ENCODE data around the gene CPEB4. TPM values are rescaled to one million over a fixed set of nuclear protein-coding genes. Genes with fewer than 3 reads are reported as not detected.

Gene CPEB4
- total and polyA plus RNA-seq, 8 donors = 3.5 to 115 (median 31.7) TPM

DNA sequence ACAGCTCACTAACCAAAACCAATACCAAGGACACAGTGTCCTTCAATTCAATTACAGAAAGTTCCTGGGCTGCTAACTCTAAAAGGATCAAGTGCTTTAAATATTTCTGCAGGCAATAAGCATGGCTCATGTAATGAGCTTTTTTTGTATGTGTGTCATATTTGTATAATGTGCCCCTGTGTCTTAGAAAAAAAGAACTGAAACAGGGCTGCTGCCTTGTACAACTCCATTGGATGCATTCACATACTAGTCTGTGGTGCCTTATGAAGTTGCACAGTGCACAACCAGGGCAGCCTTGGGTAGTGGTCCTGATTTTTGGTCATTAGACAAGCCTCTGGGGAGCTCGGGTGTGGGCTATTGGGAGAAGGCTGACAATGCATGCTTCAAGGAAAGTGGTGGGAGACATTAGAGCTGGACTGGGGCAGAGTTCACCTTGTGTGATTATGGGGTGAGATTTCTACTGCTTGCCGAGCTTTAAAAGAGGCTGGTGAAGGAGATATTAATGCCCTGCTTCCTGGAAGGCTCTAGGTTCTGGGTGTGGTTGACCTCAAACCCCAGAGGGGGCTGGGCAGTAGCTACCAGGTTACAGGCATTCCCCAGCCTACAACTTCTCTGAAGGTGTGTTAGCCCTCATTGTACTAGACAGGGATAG, 3.6 kb upstream of the CPEB4 start:
- H3K27me3 ChIP-seq = no peaks in the 10 kb centered on the region
- H3K9me3 ChIP-seq = no peaks in the 10 kb centered on the region
- H3K27ac ChIP-seq = peak overlapping the region; percentile 63 to 94 (median 90)
- H3K4me1 ChIP-seq = peaks cover 21 to 48% (median 34%) of the 10 kb centered on the region in 4 donors
- peak; percentile 71 to 79 for DNase-seq
- intact Hi-C loops (cut with DNase I; ENCODE audit: low total_unique reads) = no loop called here
- TF ChIP-seq POLR2AphosphoS5 (IDR thresholded peaks at IDR 0.05) (peak in 2 of 3 donors; percentile 58 to 63), EP300 (IDR thresholded peaks at IDR 0.05) (no peak)
- WGBS, 5 donors = 28 to 40% (median 36%) methylated on average over 2 of the region's 2 CpGs
- H3K36me3 ChIP-seq = no peaks in the 10 kb centered on the region
- no peak overlapping the region for H3K4me3 ChIP-seq

- 75 to 89% (median 78%) methylated on average over 1 of the region's 1 CpG for WGBS, 5 donors
- H3K36me3 ChIP-seq = no peaks in the 10 kb centered on the region
- peak overlapping the region; percentile 56 to 94 (median 90) for H3K27ac ChIP-seq
- no peaks in the 10 kb centered on the region for H3K9me3 ChIP-seq
- intact Hi-C loops (cut with DNase I; ENCODE audit: low total_unique reads) = no loop called here
- no peak for DNase-seq
- no peak overlapping the region for H3K4me3 ChIP-seq
- H3K27me3 ChIP-seq = no peaks in the 10 kb centered on the region
- TF ChIP-seq CTCF (IDR thresholded peaks at IDR 0.05) (no peak), EP300 (IDR thresholded peaks at IDR 0.05) (no peak), POLR2A (IDR thresholded peaks at IDR 0.05) (no peak), POLR2AphosphoS5 (IDR thresholded peaks at IDR 0.05) (no peak)
- peaks cover 21 to 53% (median 39%) of the 10 kb centered on the region in 4 donors for H3K4me1 ChIP-seq
Measured at GRCh38 chr5:173885054-173885443, 3.1 kb upstream of the CPEB4 start.

GRCh38 chr5:173885475-173886010, 2.6 kb upstream of the CPEB4 start:
- intact Hi-C loops (cut with DNase I; ENCODE audit: low total_unique reads) = no loop called here
- 20 to 40% (median 28%) methylated on average over 6 of the region's 6 CpGs for WGBS, 5 donors
- peak overlapping the region; percentile 56 to 94 (median 90) for H3K27ac ChIP-seq
- no peaks in the 10 kb centered on the region for H3K27me3 ChIP-seq
- no peaks in the 10 kb centered on the region for H3K36me3 ChIP-seq
- peaks cover 21 to 58% (median 43%) of the 10 kb centered on the region in 4 donors for H3K4me1 ChIP-seq
- no peaks in the 10 kb centered on the region for H3K9me3 ChIP-seq
- TF ChIP-seq EP300 (IDR thresholded peaks at IDR 0.05) (no peak), POLR2AphosphoS5 (IDR thresholded peaks at IDR 0.05) (peak in 2 of 3 donors; percentile 51 to 74), CTCF (IDR thresholded peaks at IDR 0.05) (peak in 1 of 7 experiments; percentile 46)
- peak; percentile 68 to 70 for DNase-seq
- H3K4me3 ChIP-seq = no peak overlapping the region

- TF ChIP-seq POLR2A (IDR thresholded peaks at IDR 0.05) (no peak), POLR2AphosphoS5 (IDR thresholded peaks at IDR 0.05) (no peak), CTCF (IDR thresholded peaks at IDR 0.05) (no peak), EP300 (IDR thresholded peaks at IDR 0.05) (no peak)
- H3K9me3 ChIP-seq = no peaks in the 10 kb centered on the region
- intact Hi-C loops (cut with DNase I; ENCODE audit: low total_unique reads) = no loop called here
- DNase-seq = no peak
- H3K27me3 ChIP-seq = no peaks in the 10 kb centered on the region
- no peak overlapping the region for H3K4me3 ChIP-seq
- 92 to 100% (median 98%) methylated on average over 2 of the region's 2 CpGs for WGBS, 5 donors
- H3K36me3 ChIP-seq = no peaks in the 10 kb centered on the region
- H3K27ac ChIP-seq = peak overlapping the region; percentile 71 to 94 (median 90)
- peaks cover 21 to 64% (median 46%) of the 10 kb centered on the region in 4 donors for H3K4me1 ChIP-seq
Measured at GRCh38 chr5:173886150-173886549, 2.0 kb upstream of the CPEB4 start.
